ENCODE data around the gene KCND3. TPM values are rescaled to one million over a fixed set of nuclear protein-coding genes. Genes with fewer than 3 reads are reported as not detected.

Gene KCND3
- polyA plus RNA-seq, 3 donors = not detected

DNA sequence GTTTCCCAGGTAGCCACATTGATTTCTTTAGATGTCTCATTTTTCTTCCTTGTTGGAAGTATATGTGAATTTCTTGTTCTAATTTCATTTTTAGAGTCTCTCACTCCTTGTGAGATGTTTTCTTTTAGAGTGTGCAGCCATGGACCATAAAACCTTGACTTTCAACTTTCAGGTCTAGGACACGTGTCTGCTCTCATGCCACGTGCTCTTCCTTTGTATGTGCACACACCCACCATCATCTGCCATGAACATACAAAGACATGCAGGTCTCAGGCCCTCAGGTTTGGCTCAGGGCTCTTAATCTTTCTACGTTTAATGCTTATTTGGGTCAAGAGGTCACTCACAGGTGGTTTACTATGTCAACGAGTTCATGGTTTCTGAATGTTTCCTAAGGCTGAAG lies 163.2 kb downstream of the KCND3 start:
- Histone ChIP-seq H2AFZ (ENCODE audit: insufficient read depth, low read depth, low read length, poor library complexity, severe bottlenecking) (no peak overlapping the region), H3K27ac (ENCODE audit: low read depth in 1 of 2, low read length in 2 of 2) (no peak overlapping the region), H3K27me3 (ENCODE audit: control insufficient read depth in 2 of 2, insufficient read depth in 2 of 2, low read length in 2 of 2) (no peaks in the 10 kb centered on the region), H3K4me1 (ENCODE audit: control insufficient read depth in 1 of 2, insufficient read depth in 2 of 2, low read length in 2 of 2) (no peaks in the 10 kb centered on the region), H3K9ac (ENCODE audit: insufficient read depth, low read length, poor library complexity, severe bottlenecking) (no peak overlapping the region), H3K4me2 (replicated peaks; ENCODE audit: extremely low read depth, low read length, poor library complexity, severe bottlenecking) (no peak overlapping the region), H3K9me3 (replicated peaks in 1 of 2; ENCODE audit: control insufficient read depth in 1 of 2, insufficient read depth in 1 of 2, low read length in 2 of 2) (no peaks in the 10 kb centered on the region), H4K20me1 (ENCODE audit: insufficient read depth, low read length) (no peaks in the 10 kb centered on the region), H3K4me3 (replicated peaks in 1 of 3; ENCODE audit: low read depth in 2 of 3, low read length in 3 of 3) (no peak overlapping the region), H3K36me3 (replicated peaks in 1 of 2; ENCODE audit: control insufficient read depth in 1 of 2, insufficient read depth in 2 of 2, low read length in 2 of 2) (no peaks in the 10 kb centered on the region), H3K79me2 (ENCODE audit: insufficient read depth, low read length) (no peaks in the 10 kb centered on the region)
- Mint-ChIP-seq H3K27ac (no peak overlapping the region), H3K27me3 (ENCODE audit: low read depth in 3 of 3) (peaks cover 4 to 26% (median 13%) of the 10 kb centered on the region in 3 donors), H3K9me3 (peaks cover 0 to 12% (median 6%) of the 10 kb centered on the region in 7 donors), H3K4me3 (no peak overlapping the region), H3K4me1 (no peaks in the 10 kb centered on the region), H3K36me3 (no peaks in the 10 kb centered on the region)
- TF ChIP-seq, protein P1, sequence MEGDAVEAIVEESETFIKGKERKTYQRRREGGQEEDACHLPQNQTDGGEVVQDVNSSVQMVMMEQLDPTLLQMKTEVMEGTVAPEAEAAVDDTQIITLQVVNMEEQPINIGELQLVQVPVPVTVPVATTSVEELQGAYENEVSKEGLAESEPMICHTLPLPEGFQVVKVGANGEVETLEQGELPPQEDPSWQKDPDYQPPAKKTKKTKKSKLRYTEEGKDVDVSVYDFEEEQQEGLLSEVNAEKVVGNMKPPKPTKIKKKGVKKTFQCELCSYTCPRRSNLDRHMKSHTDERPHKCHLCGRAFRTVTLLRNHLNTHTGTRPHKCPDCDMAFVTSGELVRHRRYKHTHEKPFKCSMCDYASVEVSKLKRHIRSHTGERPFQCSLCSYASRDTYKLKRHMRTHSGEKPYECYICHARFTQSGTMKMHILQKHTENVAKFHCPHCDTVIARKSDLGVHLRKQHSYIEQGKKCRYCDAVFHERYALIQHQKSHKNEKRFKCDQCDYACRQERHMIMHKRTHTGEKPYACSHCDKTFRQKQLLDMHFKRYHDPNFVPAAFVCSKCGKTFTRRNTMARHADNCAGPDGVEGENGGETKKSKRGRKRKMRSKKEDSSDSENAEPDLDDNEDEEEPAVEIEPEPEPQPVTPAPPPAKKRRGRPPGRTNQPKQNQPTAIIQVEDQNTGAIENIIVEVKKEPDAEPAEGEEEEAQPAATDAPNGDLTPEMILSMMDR (IDR thresholded peaks at IDR 0.05) = no peak
- intact Hi-C loops (cut with micrococcal nuclease) = no loop called here
- no peak for DNase-seq
- WGBS (ENCODE audit: insufficient coverage) = 83% methylated on average over 3 of the region's 4 CpGs

DNA sequence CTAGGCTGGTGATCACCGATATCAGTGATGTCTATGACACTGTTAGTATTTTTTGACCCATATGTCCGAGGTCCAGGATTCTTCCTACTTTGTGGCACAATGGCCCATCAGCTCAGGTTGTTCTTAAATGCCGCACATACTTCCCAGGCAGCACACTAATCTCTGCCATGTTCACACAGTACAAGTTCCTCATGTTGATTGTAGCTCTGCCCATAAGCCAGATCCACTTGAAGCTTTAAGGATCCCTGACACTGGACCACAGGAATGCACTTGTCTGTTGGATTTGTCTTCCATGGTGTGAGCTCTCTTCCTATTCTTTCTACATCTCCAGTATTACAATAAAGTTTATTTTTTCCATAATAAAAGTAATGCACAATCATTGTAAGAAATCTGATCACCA lies 164.3 kb downstream of the KCND3 start:
- Histone ChIP-seq H3K4me3 (replicated peaks in 1 of 3; ENCODE audit: low read depth in 2 of 3, low read length in 3 of 3) (no peak overlapping the region), H3K9me3 (replicated peaks in 1 of 2; ENCODE audit: control insufficient read depth in 1 of 2, insufficient read depth in 1 of 2, low read length in 2 of 2) (no peaks in the 10 kb centered on the region), H3K4me1 (ENCODE audit: control insufficient read depth in 1 of 2, insufficient read depth in 2 of 2, low read length in 2 of 2) (no peaks in the 10 kb centered on the region), H3K36me3 (replicated peaks in 1 of 2; ENCODE audit: control insufficient read depth in 1 of 2, insufficient read depth in 2 of 2, low read length in 2 of 2) (no peaks in the 10 kb centered on the region), H3K27ac (ENCODE audit: low read depth in 1 of 2, low read length in 2 of 2) (no peak overlapping the region), H3K4me2 (replicated peaks; ENCODE audit: extremely low read depth, low read length, poor library complexity, severe bottlenecking) (no peak overlapping the region), H3K9ac (ENCODE audit: insufficient read depth, low read length, poor library complexity, severe bottlenecking) (no peak overlapping the region), H3K79me2 (ENCODE audit: insufficient read depth, low read length) (no peaks in the 10 kb centered on the region), H2AFZ (ENCODE audit: insufficient read depth, low read depth, low read length, poor library complexity, severe bottlenecking) (no peak overlapping the region), H4K20me1 (ENCODE audit: insufficient read depth, low read length) (no peaks in the 10 kb centered on the region), H3K27me3 (ENCODE audit: control insufficient read depth in 2 of 2, insufficient read depth in 2 of 2, low read length in 2 of 2) (no peaks in the 10 kb centered on the region)
- Mint-ChIP-seq H3K4me3 (no peak overlapping the region), H3K27ac (no peak overlapping the region), H3K36me3 (no peaks in the 10 kb centered on the region), H3K27me3 (ENCODE audit: low read depth in 3 of 3) (peaks cover 9 to 24% (median 14%) of the 10 kb centered on the region in 3 donors), H3K4me1 (no peaks in the 10 kb centered on the region), H3K9me3 (peaks cover 0 to 12% (median 6%) of the 10 kb centered on the region in 7 donors)
- TF ChIP-seq, protein P1 (IDR thresholded peaks at IDR 0.05) = no peak
- intact Hi-C loops (cut with micrococcal nuclease) = no loop called here
- DNase-seq = no peak
- WGBS (ENCODE audit: insufficient coverage) = 91% methylated on average over 3 of the region's 3 CpGs

All from CD14-positive monocyte (primary cell).